GM12878 (cell line): ENCODE measurements around the gene ING4. TPM values are rescaled to one million over a fixed set of nuclear protein-coding genes. Genes with fewer than 3 reads are reported as not detected.

Experiments
- ASH2L ChIP-seq: fragments of 300-600, 200-600 bp; sonication (generic); IDR thresholded peaks from 2 replicates; pipeline ENCODE4 v1.6.1; 2017; ENCODE audit warnings: low read depth, mild to moderate bottlenecking, borderline replicate concordance
- EGR1 ChIP-seq, 2 experiments: IDR thresholded peaks; 1 replicate in 1 of 2; 2 replicates in 1 of 2; pipeline ENCODE4 v1.6.1; 2011 to 2012; ENCODE audit warnings: low read depth in 2 of 2, low read length in 2 of 2, borderline replicate concordance in 1 of 2, mild to moderate bottlenecking in 1 of 2, moderate library complexity in 1 of 2
- HDAC2 ChIP-seq: fragments of 200-600 bp; sonication (generic); IDR thresholded peaks from 2 replicates; pipeline ENCODE4 v1.6.1; 2017
- IKZF2 ChIP-seq, 2 experiments: fragments of 450-650 bp; IDR thresholded peaks; 2 replicates each; pipeline ENCODE4 v1.6.1; 2017; ENCODE audit warnings: mild to moderate bottlenecking in 2 of 2, moderate library complexity in 2 of 2
- KLF5 ChIP-seq: fragments of 450-650 bp; IDR thresholded peaks from 2 replicates; pipeline ENCODE4 v1.6.1; 2014; ENCODE audit warnings: mild to moderate bottlenecking; ENCODE audit not compliant: partially characterized antibody
- RB1 ChIP-seq: fragments of 450-650 bp; formaldehyde crosslinking; IDR thresholded peaks from 2 replicates; pipeline ENCODE4 v1.6.1; 2017; ENCODE audit warnings: mild to moderate bottlenecking, borderline replicate concordance
- SMC3 ChIP-seq: IDR thresholded peaks from 2 replicates; pipeline ENCODE4 v1.6.1; 2011; ENCODE audit warnings: low read length, improper control_type of control experiment, borderline replicate concordance
- STAT1 ChIP-seq: fragments of 450-650 bp; conservative IDR thresholded peaks from 2 replicates; pipeline ENCODE4 v1.6.1; 2014; ENCODE audit warnings: antibody characterized with exemption, mild to moderate bottlenecking
- YBX1 ChIP-seq: fragments of 450-650 bp; IDR thresholded peaks from 2 replicates; pipeline ENCODE4 v1.6.1; 2016; ENCODE audit warnings: antibody characterized with exemption
- ZBTB4 ChIP-seq: fragments of 450-650 bp; formaldehyde crosslinking; IDR thresholded peaks from 2 replicates; pipeline ENCODE4 v1.4.0; 2022; ENCODE audit warnings: mild to moderate bottlenecking, moderate library complexity
- ZBTB40 ChIP-seq: fragments of 450-650 bp; IDR thresholded peaks from 2 replicates; pipeline ENCODE4 v1.6.1; 2016; ENCODE audit warnings: mild to moderate bottlenecking, moderate library complexity, borderline replicate concordance
- polyA plus RNA-seq, 11 experiments: library from polyadenylated mRNA; depleted of rRNA in 4 of 11; unstranded in 6 of 11; stranded (reverse) in 5 of 11; fragments of >200 nt; fragmentation: Nextera tagmentation in 4 of 11; fragmentation: Illumina TruSeq in 1 of 11; extraction: Ambion mirVana in 4 of 11; extraction: Trizol in 1 of 11; gene quantifications; 1 replicate in 1 of 11; 2 replicates in 10 of 11; pipeline versions ENCODE4 v1.2.1 to v1.2.3, GENCODE V29; 2011 to 2016; ENCODE audit warnings: inconsistent platforms in 2 of 11, missing spikeins in 2 of 11, low read depth in 1 of 11
- total RNA-seq, 4 experiments: library from RNA; depleted of rRNA in 3 of 4; stranded (reverse); fragments of >200 nt in 3 of 4; fragmentation: Illumina TruSeq in 1 of 4; extraction: Trizol in 1 of 4; gene quantifications; 2 replicates each; pipeline versions ENCODE4 v1.2.1 to v1.2.3, GENCODE V29; 2013 to 2021
- TF ChIP-seq, protein P1 (sequence below): IDR thresholded peaks from 2 replicates; pipeline ENCODE4 v1.6.1; 2012; ENCODE audit warnings: improper control_type of control experiment, low read depth, low read length; ENCODE audit not compliant: insufficient replicate concordance

Gene ING4
- total and polyA plus RNA-seq, 10 of the 15 experiments (the other 5 are each of a cell fraction or from before 2014, with no cell fraction given) = 7.2 to 53.9 (median 21.8) TPM

DNA sequence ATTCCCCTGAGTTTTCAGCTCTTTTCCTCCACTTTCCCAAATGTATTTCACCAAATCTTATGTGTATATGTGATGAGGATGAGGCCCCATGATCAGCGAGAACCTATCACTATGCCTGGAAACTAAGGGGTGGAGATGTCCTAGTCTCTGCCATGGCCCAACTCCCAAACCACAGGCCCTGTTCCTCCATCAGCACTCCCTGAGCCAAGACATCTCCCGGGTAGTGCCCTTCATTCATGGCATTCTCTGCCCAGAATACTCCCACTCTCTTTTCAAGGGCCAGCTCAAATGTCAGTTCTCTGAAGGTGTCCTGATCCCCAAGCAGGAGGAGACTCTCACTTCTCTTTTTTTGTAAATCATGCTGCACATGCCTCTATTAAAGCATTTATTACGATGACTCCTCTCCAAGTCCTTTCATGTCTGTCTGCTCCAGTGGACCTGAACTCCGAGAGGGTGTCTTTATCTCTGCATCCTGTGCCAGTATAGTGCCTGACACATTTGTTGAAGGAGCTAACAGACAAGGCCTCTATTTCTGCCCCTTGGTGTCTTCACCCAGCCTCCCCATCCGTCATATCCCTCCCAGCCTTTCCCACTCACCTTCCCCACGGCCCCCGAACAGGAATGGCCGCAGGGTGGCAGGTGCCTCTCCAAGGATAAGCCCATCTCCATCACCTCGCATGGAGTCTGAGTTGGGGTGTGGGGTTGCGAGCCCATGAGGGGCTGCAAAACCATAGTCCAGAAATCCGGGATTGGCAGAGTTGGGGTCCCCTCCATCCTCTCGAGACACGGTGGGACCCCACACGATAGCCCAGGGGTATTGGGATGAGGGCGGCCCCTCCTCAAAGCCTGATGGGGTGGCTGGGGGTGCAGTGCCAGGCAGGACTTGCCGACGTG is 34.0 kb upstream of the ING4 start (continued):
- TF ChIP-seq ZBTB4 (no peak), SMC3 (no peak), ZBTB40 (no peak), IKZF2 (IDR thresholded peaks at IDR 0.05) (peak; percentile 79 to 82), STAT1 (no peak), RB1 (no peak), KLF5 (no peak), YBX1 (no peak), ASH2L (no peak), HDAC2 (no peak), EGR1 (IDR thresholded peaks at IDR 0.05; ENCODE audit: borderline replicate concordance in 1 of 2, low read depth in 2 of 2, low read length in 2 of 2) (0 out of 3 replicates have a peak, but pooled peaks of 1 of the 2 experiments have one; percentile 13)
- TF ChIP-seq, protein P1, sequence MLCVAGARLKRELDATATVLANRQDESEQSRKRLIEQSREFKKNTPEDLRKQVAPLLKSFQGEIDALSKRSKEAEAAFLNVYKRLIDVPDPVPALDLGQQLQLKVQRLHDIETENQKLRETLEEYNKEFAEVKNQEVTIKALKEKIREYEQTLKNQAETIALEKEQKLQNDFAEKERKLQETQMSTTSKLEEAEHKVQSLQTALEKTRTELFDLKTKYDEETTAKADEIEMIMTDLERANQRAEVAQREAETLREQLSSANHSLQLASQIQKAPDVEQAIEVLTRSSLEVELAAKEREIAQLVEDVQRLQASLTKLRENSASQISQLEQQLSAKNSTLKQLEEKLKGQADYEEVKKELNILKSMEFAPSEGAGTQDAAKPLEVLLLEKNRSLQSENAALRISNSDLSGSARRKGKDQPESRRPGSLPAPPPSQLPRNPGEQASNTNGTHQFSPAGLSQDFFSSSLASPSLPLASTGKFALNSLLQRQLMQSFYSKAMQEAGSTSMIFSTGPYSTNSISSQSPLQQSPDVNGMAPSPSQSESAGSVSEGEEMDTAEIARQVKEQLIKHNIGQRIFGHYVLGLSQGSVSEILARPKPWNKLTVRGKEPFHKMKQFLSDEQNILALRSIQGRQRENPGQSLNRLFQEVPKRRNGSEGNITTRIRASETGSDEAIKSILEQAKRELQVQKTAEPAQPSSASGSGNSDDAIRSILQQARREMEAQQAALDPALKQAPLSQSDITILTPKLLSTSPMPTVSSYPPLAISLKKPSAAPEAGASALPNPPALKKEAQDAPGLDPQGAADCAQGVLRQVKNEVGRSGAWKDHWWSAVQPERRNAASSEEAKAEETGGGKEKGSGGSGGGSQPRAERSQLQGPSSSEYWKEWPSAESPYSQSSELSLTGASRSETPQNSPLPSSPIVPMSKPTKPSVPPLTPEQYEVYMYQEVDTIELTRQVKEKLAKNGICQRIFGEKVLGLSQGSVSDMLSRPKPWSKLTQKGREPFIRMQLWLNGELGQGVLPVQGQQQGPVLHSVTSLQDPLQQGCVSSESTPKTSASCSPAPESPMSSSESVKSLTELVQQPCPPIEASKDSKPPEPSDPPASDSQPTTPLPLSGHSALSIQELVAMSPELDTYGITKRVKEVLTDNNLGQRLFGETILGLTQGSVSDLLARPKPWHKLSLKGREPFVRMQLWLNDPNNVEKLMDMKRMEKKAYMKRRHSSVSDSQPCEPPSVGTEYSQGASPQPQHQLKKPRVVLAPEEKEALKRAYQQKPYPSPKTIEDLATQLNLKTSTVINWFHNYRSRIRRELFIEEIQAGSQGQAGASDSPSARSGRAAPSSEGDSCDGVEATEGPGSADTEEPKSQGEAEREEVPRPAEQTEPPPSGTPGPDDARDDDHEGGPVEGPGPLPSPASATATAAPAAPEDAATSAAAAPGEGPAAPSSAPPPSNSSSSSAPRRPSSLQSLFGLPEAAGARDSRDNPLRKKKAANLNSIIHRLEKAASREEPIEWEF = no peak
